Measurements from ENCODE around the gene FOXN3. TPM values are rescaled to one million over a fixed set of nuclear protein-coding genes. Genes with fewer than 3 reads are reported as not detected.

The FOXN3 gene
- total RNA-seq, 2 experiments from 2014 or later: 80.1 to 82.4 TPM

DNA sequence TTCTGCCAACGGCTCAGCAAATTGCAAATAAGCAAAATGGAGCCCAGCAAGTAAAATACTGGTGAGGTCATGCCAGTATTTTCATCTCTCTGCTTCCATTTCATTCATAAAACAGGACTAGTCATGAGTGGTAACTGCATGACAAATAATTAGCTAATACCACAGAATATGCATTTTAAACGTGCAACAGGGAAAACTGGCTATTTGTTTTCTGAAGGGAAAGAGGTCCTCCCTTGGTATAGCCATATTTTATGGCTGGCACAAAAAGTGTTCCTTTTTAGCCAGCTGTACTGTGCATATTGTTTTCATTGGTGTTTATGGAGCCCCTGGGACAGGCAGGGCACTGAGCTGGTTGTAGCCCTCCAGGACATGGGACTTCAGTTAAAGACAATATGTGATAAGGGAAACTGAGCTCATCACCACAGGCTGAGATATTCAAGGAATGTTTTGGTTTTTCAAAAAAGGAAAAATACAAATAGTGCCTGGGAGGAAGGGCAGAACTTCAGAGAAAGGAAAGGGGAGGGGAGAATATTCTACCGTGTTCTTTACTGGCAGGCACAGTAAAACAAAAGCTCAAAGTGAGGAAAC lies 26.1 kb upstream of the FOXN3 start:
- H3K9me3 Mint-ChIP-seq: peaks cover 3% of the 10 kb centered on the region
- DNase-seq: no peak
- peak overlapping the region; percentile 52 for H3K4me3 Mint-ChIP-seq
- H3K27ac Mint-ChIP-seq: peak overlapping the region; percentile 92
- H3K4me1 Mint-ChIP-seq: peaks cover 51% of the 10 kb centered on the region
- no peaks in the 10 kb centered on the region for H3K27me3 Mint-ChIP-seq
- H3K36me3 Mint-ChIP-seq: peaks cover 32% of the 10 kb centered on the region

DNA sequence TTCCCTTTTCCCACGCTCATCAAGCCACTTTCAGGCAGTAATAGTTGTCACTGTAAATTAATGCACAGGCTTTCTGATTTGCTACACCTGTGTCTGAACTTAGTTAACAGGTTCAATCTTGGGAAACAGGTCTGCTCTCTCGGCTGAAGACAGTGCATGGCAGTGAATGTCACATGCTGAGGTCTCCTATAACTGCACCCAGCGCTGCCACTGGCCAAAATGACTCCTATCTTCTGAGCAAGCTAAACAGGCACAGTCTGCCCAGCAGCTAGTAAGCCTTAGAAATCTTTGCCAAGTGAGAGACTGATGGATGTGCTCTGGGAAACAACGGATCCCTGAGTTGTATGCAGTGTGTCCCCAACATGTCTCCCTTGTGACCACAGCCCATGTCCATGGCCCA lies 25.2 kb upstream of the FOXN3 start:
- Mint-ChIP-seq H3K27ac (peak overlapping the region; percentile 2), H3K4me1 (peaks cover 44% of the 10 kb centered on the region), H3K36me3 (peaks cover 31% of the 10 kb centered on the region), H3K9me3 (peaks cover 3% of the 10 kb centered on the region), H3K4me3 (no peak overlapping the region), H3K27me3 (no peaks in the 10 kb centered on the region)
- DNase-seq: no peak

DNA sequence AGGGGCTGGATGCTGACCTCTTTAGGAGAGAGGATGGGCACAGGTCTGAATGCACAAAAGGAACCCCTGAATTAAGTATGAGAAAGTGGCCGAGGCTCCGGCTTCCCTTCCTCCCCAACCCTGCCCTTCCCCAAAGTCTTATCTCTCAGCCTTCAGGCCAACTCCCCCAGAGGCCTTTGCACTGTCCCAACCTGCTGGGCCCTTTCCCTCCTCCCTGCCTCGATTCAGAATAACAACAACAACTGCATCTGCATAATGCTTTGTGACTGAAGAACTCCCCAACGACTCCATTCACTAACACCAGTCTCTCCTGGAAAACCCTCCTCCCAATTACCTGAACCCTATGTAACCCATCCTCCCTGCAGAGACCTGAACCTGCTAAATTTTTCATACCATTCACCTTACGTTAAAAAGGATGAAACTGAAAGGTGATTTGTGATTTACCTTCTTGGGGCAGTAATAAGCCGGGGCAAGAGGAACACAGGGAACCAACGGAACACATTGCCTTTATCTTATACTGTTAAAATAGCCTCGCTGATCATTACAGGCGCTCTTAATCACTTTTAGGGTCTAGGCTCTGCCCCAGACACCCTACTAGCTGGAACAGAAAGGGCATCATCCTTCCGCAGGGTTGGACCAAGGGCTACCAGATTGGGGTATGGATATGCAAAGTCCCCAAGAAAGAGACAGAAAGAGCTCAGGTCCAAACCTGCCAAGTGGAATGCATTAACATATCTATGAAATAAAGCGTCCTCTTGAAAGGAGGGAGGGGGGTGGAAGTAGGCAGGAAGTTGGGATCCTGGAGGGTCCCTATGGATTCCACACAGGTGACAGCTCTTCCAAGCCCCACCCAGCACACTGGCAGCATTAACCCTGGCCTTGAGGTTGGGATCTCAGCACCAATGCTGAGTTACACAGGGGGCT lies 24.2 kb upstream of the FOXN3 start:
- peaks cover 32% of the 10 kb centered on the region for H3K36me3 Mint-ChIP-seq
- H3K4me3 Mint-ChIP-seq: no peak overlapping the region
- peaks cover 3% of the 10 kb centered on the region for H3K9me3 Mint-ChIP-seq
- DNase-seq: no peak
- no peaks in the 10 kb centered on the region for H3K27me3 Mint-ChIP-seq
- no peak overlapping the region for H3K27ac Mint-ChIP-seq
- peaks cover 41% of the 10 kb centered on the region for H3K4me1 Mint-ChIP-seq

DNA sequence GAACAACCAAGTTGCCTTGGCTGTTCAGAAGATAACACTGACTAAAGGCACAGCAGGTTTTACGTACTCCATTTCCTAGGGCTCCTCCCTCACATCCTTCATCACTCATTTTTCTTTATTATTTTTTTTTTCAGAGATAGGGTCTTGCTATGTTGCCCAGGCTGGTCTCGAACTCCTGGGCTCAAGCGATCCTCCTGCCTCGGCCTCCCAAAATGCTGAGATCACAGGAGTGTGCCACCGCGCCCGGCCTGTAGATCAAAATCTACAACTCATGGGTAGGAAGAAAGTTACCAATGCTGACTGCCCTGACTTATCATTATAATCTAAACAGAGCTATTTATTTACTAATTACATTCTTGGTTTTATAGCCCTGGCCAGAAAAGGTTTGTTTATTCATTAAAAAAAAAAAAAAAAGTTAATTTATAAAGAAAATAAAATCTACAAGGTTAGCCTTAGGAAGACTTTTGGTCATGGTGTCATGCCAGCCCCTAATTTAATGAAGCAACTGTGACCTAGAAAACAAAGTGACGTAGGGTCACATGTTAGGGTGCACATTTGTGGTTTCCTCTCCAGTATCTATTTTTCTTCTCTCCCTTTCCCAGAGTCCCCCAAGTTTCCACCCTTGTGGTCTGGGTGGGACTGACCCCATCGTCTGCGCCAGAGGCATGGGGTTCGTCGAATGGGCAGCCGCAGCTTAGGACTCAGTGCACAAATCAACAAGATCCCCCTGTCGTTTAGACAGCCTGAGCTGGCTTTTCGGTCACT lies 19.0 kb upstream of the FOXN3 start:
- H3K36me3 Mint-ChIP-seq: peaks cover 13% of the 10 kb centered on the region
- peaks cover 33% of the 10 kb centered on the region for H3K4me1 Mint-ChIP-seq
- H3K27ac Mint-ChIP-seq: peak overlapping the region; percentile 58
- H3K9me3 Mint-ChIP-seq: no peaks in the 10 kb centered on the region
- no peak overlapping the region for H3K4me3 Mint-ChIP-seq
- H3K27me3 Mint-ChIP-seq: no peaks in the 10 kb centered on the region
- no peak for DNase-seq

DNA sequence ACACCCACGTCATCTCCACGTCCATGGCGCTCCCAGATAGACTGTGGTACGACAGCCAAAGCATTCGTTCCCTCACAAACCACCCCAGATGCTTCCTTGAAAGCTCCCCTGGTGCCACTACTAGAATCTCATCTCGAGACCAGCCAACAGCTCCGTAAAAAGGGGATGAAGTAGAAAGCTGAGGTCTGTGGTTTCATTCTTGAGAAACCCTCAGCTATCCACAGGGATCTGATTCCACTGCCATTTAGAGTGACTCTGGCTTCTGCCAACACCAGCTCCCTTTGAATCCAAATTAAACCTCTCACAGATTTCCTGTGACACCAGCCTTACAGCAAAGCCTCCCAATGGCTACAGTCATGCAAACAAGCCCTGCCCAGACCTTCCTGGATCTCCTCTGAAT lies 18.5 kb upstream of the FOXN3 start:
- no peaks in the 10 kb centered on the region for H3K27me3 Mint-ChIP-seq
- H3K27ac Mint-ChIP-seq: peak overlapping the region; percentile 58
- peaks cover 35% of the 10 kb centered on the region for H3K4me1 Mint-ChIP-seq

DNA sequence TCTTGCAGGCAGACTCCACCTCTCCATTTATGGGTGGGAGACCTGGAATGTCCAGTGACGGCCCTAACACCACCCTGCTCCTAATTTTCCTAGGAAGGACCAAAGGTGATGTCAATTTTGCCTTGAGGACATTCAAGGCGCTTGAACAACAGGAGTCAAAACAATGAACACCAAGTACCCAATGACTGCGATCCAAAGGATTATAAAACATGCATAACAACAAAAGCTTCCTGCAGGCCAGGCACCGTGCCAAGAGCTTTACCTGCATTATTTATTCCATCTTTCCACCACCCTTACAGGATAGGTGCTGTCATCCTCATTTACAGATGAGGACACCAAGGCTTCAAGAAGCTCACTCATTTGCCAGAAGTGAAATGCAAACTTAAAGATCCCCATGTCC lies 15.2 kb upstream of the FOXN3 start:
- peak overlapping the region; percentile 73 for H3K27ac Mint-ChIP-seq
- H3K9me3 Mint-ChIP-seq: no peaks in the 10 kb centered on the region
- H3K27me3 Mint-ChIP-seq: no peaks in the 10 kb centered on the region
- DNase-seq: no peak
- peaks cover 55% of the 10 kb centered on the region for H3K4me1 Mint-ChIP-seq
- H3K4me3 Mint-ChIP-seq: no peak overlapping the region
- H3K36me3 Mint-ChIP-seq: peaks cover 11% of the 10 kb centered on the region

More for the DNA sequence above, 18.5 kb upstream of the FOXN3 start:
- Mint-ChIP-seq H3K36me3 (peaks cover 13% of the 10 kb centered on the region), H3K9me3 (no peaks in the 10 kb centered on the region), H3K4me3 (no peak overlapping the region)
- no peak for DNase-seq

DNA sequence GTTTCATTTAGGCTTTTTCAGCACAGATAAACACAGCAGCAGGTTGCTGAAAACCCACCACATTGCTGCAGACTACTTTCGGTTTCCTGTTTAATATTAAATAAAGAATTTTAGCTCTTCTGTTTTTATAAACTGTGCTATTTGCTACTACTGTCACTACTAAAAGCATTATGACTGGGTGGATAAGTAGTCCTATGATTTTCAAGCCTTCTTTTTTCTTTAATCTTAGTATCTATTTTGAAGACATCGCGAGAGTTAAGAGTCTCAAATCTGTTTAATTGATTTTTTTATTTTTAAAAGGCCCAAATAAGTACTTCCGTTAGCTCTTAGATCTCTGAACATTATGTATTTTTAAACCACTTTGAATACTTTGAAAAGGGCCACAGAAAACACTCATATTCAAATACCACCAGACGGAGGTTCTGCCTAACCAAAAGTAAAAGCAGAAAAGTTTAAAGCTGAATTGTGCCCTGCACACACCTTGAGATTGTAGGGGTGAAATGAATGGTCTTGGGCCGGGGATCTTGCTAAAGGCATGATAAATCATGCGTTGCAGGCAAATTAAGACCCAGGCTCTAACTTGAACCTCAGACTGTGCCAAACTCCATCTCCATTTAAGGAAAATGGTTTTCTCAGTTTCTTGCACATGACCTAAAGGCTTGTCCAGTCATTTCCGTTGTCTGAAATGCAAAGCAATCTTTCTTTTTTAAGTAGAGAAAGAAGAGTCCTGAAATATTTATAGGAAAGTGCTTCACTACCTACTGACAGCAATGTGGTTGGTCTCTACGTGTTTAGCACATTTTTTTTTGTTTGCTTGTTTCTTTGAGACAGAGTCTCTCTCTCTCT lies 13.6 kb upstream of the FOXN3 start:
- Mint-ChIP-seq H3K4me1 (peaks cover 62% of the 10 kb centered on the region), H3K9me3 (no peaks in the 10 kb centered on the region), H3K27me3 (no peaks in the 10 kb centered on the region), H3K27ac (peak overlapping the region; percentile 98), H3K36me3 (peaks cover 7% of the 10 kb centered on the region), H3K4me3 (peak overlapping the region; percentile 84)
- DNase-seq: peak; percentile 50

DNA sequence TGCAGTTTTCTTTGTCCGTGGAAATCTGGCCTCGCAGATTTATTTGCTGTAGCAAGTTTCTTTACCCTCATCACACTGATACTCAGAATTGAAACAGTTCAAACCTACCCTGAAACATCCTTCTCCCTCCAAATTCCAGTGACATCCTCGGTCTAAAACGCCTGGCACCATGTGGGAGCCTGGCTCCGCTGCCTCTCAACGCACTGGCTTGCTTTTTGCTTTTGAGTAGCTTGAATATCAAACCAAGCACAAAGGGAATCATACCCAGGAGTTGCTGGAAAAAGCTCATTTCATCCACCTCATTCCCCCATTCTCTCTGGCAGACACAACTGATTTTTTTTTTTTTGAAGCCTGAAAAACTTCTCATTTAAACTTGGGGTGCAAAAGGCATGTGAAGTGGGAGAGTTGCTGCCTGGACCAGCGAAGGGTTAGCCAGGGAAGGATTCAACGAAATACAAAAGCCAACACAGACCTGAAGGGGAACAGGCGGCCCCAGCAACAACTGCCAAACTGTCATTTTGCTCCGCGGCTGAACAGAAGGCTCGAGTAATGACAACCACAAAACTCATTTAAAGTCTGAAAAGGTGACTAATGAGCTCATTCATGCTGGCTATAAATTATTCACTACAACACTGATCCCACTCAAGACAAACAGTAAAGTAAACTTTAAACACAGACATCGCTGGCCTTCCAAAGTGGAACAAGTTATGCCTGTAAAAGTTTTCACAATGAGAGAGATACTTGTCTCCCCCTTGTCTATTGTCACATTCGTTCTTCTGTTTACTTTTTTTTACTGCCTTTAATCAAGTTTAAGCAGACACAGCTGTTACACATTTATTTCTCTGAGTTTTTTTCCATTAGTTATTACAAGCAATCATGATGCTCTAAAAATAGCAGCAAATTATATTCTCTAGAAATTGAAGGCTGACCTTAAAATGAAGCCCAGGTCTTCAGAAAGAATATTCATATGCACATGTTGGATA lies 12.5 kb upstream of the FOXN3 start:
- Mint-ChIP-seq H3K9me3 (no peaks in the 10 kb centered on the region), H3K4me1 (peaks cover 59% of the 10 kb centered on the region), H3K27me3 (no peaks in the 10 kb centered on the region), H3K27ac (peak overlapping the region; percentile 98), H3K4me3 (peak overlapping the region; percentile 84), H3K36me3 (peaks cover 5% of the 10 kb centered on the region)
- peak; percentile 64 for DNase-seq

DNA sequence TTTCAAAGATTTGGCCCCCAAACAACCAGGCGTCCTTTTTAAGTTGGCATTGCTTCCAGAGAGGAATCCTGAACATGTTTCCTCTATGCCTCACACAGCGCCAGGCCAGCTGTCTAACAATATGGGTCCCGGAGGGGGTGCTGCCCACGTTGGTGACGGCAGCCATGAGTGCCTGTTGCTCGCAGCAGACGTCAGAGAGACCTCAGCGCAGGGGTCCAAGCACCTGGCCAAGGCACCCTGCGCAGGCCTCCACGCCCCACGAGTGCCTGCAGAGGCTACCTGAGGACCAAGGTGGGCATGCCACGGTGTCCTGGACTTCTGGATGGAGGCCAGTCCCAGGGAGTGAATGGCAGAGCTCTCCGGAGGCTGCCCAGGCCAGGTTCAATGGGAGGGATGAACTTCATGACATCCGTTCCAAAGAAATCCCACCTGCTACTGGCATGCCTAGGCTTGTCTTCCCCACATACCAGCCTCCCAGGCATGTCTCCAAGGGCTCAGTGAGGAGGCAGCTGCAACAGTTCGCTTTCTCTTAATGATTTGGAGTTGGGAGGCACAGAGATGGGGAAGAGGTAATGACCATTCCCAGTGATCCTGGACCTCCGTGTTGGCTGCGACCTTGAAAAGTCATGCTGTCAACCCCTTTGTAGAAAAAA lies 11.6 kb upstream of the FOXN3 start:
- Mint-ChIP-seq H3K36me3 (peaks cover 7% of the 10 kb centered on the region), H3K27ac (peak overlapping the region; percentile 98), H3K4me3 (peak overlapping the region; percentile 84), H3K4me1 (peaks cover 64% of the 10 kb centered on the region), H3K9me3 (no peaks in the 10 kb centered on the region), H3K27me3 (no peaks in the 10 kb centered on the region)
- DNase-seq: no peak

DNA sequence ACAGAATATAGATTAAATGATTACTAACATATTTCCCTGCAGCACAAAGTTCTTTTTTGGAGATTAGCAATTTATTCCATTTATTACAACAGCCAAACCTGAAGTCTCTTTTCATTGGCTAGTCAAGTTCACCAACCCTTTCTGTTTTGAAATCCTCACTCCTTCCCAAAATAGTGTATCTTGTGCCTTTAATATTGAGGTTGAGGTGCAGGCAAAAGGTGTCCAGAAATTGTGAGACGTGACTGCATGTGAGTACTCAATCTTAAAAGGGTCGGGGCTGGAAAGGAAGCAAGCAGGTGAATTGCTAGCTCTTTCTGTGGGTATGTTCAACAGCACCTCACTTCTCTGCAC lies 11.1 kb upstream of the FOXN3 start:
- Mint-ChIP-seq H3K9me3 (no peaks in the 10 kb centered on the region), H3K4me1 (peaks cover 69% of the 10 kb centered on the region), H3K36me3 (peaks cover 7% of the 10 kb centered on the region), H3K27me3 (no peaks in the 10 kb centered on the region), H3K4me3 (peak overlapping the region; percentile 84), H3K27ac (peak overlapping the region; percentile 98)
- no peak for DNase-seq

DNA sequence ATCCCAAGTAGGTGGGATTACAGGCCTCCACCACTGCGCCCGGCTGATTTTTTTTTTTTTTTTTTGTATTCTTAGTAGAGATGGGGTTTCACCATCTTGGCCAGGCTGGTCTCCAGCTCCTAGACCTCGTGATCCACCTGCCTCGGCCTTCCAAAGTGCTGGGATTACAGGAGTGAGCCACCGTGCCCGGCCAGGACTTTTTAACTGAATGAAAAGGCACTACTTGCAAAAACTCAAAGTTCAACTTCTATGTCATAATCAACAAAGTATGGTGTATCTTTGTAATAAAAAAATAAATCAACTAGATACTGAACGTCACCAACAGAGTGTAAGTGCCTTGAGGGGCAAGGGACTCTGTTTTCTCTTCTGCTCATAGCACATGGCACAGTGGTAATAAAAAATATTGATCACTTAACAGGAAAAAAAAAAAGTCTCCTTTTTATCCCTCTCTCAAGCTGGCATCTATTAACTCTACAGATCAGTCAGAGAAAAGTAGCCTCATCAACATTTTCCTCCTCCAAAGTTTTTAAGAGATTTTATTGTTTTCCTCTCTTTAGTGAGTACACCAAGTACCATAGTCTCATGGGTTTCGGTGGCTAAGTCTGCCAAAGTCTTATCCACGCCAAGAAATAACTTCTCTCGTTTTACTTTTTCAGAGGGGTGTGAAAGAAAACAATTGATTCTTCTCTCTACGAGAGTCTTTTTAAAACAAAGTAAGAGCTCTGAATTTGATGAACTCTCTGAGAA lies 10.6 kb upstream of the FOXN3 start:
- H3K4me1 Mint-ChIP-seq: peaks cover 71% of the 10 kb centered on the region
- H3K27me3 Mint-ChIP-seq: no peaks in the 10 kb centered on the region
- H3K4me3 Mint-ChIP-seq: peak overlapping the region; percentile 84
- peak overlapping the region; percentile 98 for H3K27ac Mint-ChIP-seq
- H3K9me3 Mint-ChIP-seq: no peaks in the 10 kb centered on the region
- no peak for DNase-seq
- peaks cover 7% of the 10 kb centered on the region for H3K36me3 Mint-ChIP-seq

DNA sequence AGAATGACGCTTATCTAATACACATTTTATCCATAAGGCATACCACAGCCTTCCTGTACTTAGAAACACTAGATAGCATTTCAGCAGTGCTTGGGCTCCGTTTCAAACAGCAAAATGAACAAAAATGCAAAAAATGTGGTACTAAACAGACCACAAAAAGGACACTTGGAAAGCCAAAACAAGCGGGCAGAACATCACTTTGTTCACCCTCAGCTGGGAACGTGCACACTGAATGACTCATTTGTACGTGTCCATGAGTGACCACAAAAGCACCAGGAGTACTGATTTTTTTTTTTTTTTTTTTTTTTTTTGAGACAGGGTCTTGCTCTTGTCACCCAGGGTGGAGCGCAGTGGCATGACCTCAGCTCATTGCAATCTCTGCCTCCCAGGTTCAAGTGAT lies 8.9 kb upstream of the FOXN3 start:
- Mint-ChIP-seq H3K9me3 (no peaks in the 10 kb centered on the region), H3K4me1 (peaks cover 72% of the 10 kb centered on the region), H3K4me3 (no peak overlapping the region), H3K27ac (peak overlapping the region; percentile 98), H3K27me3 (no peaks in the 10 kb centered on the region), H3K36me3 (peaks cover 7% of the 10 kb centered on the region)
- DNase-seq: peak; percentile 40

DNA sequence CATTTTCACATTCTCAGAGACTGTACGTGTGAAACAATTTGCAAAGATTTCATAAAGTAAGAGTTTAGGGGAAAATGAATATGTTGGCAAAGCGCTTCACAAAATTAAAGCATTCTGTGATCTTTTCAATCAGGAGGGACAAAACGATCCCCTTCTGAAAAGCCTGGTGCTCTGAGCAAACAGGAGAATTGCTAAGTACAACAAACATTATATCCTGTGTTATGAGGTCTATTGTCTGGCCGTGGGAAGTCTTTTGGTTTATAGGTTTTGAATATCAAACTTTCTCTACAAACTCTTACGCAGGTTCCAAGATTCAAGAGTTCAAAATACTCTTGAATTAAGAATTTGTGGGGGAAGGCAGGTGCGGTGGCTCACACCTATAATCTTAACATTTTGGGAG lies 7.2 kb upstream of the FOXN3 start:
- peak overlapping the region; percentile 18 for H3K4me3 Mint-ChIP-seq

More for the DNA sequence above, 7.2 kb upstream of the FOXN3 start:
- Mint-ChIP-seq H3K36me3 (peaks cover 23% of the 10 kb centered on the region), H3K4me1 (peaks cover 77% of the 10 kb centered on the region), H3K27me3 (no peaks in the 10 kb centered on the region), H3K27ac (peak overlapping the region; percentile 54), H3K9me3 (no peaks in the 10 kb centered on the region)
- DNase-seq: no peak
